GM18526 (cell line): ENCODE results near the gene CA7.

Experiments used
- POLR2A ChIP-seq: IDR thresholded peaks from 3 replicates; pipeline ENCODE4 v1.6.1; 2011; ENCODE audit not compliant: insufficient read length; ENCODE audit errors: extremely low read depth

CA7 gene

GRCh38 chr16:66881560-66881959 is 37.3 kb downstream of the CA7 start:
- no peak for TF ChIP-seq POLR2A

GRCh38 chr16:66881964-66882508 is 37.8 kb downstream of the CA7 start:
- no peak for TF ChIP-seq POLR2A

GRCh38 chr16:66882702-66883101 is 38.5 kb downstream of the CA7 start:
- no peak for TF ChIP-seq POLR2A

GRCh38 chr16:66885491-66885890 is 41.3 kb downstream of the CA7 start:
- no peak for TF ChIP-seq POLR2A

GRCh38 chr16:66886321-66886720 is 42.1 kb downstream of the CA7 start:
- TF ChIP-seq POLR2A: no peak

- no peak for TF ChIP-seq POLR2A
These were observed 42.7 kb downstream of the CA7 start for GRCh38 chr16:66886914-66887313.

- TF ChIP-seq POLR2A: no peak
These were observed 44.7 kb downstream of the CA7 start for GRCh38 chr16:66888647-66889615.

- no peak for TF ChIP-seq POLR2A
These were observed 45.4 kb downstream of the CA7 start for GRCh38 chr16:66889622-66890021.

GRCh38 chr16:66890799-66891198 is 46.6 kb downstream of the CA7 start:
- no peak for TF ChIP-seq POLR2A

- no peak for TF ChIP-seq POLR2A
These were observed 47.1 kb downstream of the CA7 start for GRCh38 chr16:66891360-66891759.

- no peak for TF ChIP-seq POLR2A
These were observed 47.6 kb downstream of the CA7 start for GRCh38 chr16:66891797-66892196.

GRCh38 chr16:66894055-66894454 is 49.8 kb downstream of the CA7 start:
- no peak for TF ChIP-seq POLR2A

GRCh38 chr16:66894948-66895688 is 50.9 kb downstream of the CA7 start:
- no peak for TF ChIP-seq POLR2A

GRCh38 chr16:66895689-66895979 is 51.4 kb downstream of the CA7 start:
- no peak for TF ChIP-seq POLR2A

GRCh38 chr16:66895999-66896398 is 51.8 kb downstream of the CA7 start:
- TF ChIP-seq POLR2A: no peak

- TF ChIP-seq POLR2A: no peak
These were observed 54.0 kb downstream of the CA7 start for GRCh38 chr16:66898207-66898606.
